ENCODE measurements around the gene STMN3. TPM values are rescaled to one million over a fixed set of nuclear protein-coding genes. Genes with fewer than 3 reads are reported as not detected.
"Not testable (repeated sequence)": the region's sequence is repeated elsewhere in the genome, so short reads cannot be mapped to it uniquely, and the experiment has no call there.

STMN3 gene
- total RNA-seq, 1 donor from 2014 or later: 4.6 TPM

- ATAC-seq: peak; percentile 42
Measured at GRCh38 chr20:63635431-63636141, 17.6 kb downstream of the STMN3 start.

- ATAC-seq: no peak
Measured at GRCh38 chr20:63633732-63634131, 19.5 kb downstream of the STMN3 start.

GRCh38 chr20:63631426-63631825 is 21.8 kb downstream of the STMN3 start:
- ATAC-seq: not testable (repeated sequence)

GRCh38 chr20:63630956-63631355 is 22.3 kb downstream of the STMN3 start:
- not testable (repeated sequence) for ATAC-seq

GRCh38 chr20:63628246-63628975 is 24.8 kb downstream of the STMN3 start:
- ATAC-seq: peak; percentile 55

GRCh38 chr20:63627751-63628245 is 25.4 kb downstream of the STMN3 start:
- ATAC-seq: peak; percentile 21

- ATAC-seq: peak; percentile 92
Measured at GRCh38 chr20:63627129-63627750, 26.0 kb downstream of the STMN3 start.

- peak; percentile 35 for ATAC-seq
Measured at GRCh38 chr20:63626424-63627128, 26.6 kb downstream of the STMN3 start, which contains the start of gene GMEB2. TSS of gene GMEB2 (minus strand) at chr20:63627101. CDS start at chr20:63619397, 7,704 bp downstream.

- ATAC-seq: peak; percentile 4
Measured at GRCh38 chr20:63625771-63626423, 27.3 kb downstream of the STMN3 start.

GRCh38 chr20:63624486-63624885 is 28.7 kb downstream of the STMN3 start:
- no peak for ATAC-seq

- no peak for ATAC-seq
Measured at GRCh38 chr20:63622732-63623131, 30.5 kb downstream of the STMN3 start.

- ATAC-seq: no peak
Measured at GRCh38 chr20:63622096-63622495, 31.1 kb downstream of the STMN3 start.

- ATAC-seq: no peak
Measured at GRCh38 chr20:63620991-63621390, 32.2 kb downstream of the STMN3 start.

- ATAC-seq: no peak
Measured at GRCh38 chr20:63619505-63619904, 33.7 kb downstream of the STMN3 start.

- no peak for ATAC-seq
Measured at GRCh38 chr20:63619086-63619485, 34.1 kb downstream of the STMN3 start.

GRCh38 chr20:63618291-63618980 is 34.8 kb downstream of the STMN3 start:
- no peak for ATAC-seq

GRCh38 chr20:63617876-63618265 is 35.4 kb downstream of the STMN3 start:
- peak; percentile 8 for ATAC-seq

- peak; percentile 22 for ATAC-seq
Measured at GRCh38 chr20:63617092-63617875, 35.9 kb downstream of the STMN3 start.

- not testable (repeated sequence) for ATAC-seq
Measured at GRCh38 chr20:63613863-63614594, 39.2 kb downstream of the STMN3 start.
